ENCODE measurements around the gene LHPP.

LHPP gene

GRCh38 chr10:124630551-124630950 lies 168.9 kb downstream of the LHPP start:
- DNase-seq: no peak

GRCh38 chr10:124632064-124632531 lies 170.5 kb downstream of the LHPP start:
- no peak for DNase-seq

- no peak for DNase-seq
These were observed 170.9 kb downstream of the LHPP start for GRCh38 chr10:124632566-124632965.

GRCh38 chr10:124636271-124636995 lies 174.8 kb downstream of the LHPP start:
- no peak for DNase-seq

- DNase-seq: no peak
These were observed 175.6 kb downstream of the LHPP start for GRCh38 chr10:124637091-124637700.

GRCh38 chr10:124637746-124638145 lies 176.1 kb downstream of the LHPP start:
- no peak for DNase-seq

- DNase-seq: no peak
These were observed 177.6 kb downstream of the LHPP start for GRCh38 chr10:124639206-124639605.

GRCh38 chr10:124639646-124640045 lies 178.0 kb downstream of the LHPP start:
- DNase-seq: no peak

- no peak for DNase-seq
These were observed 178.4 kb downstream of the LHPP start for GRCh38 chr10:124640056-124640455.

- no peak for DNase-seq
These were observed 179.1 kb downstream of the LHPP start for GRCh38 chr10:124640538-124641231.

GRCh38 chr10:124641282-124642087 lies 179.9 kb downstream of the LHPP start:
- no peak for DNase-seq

- no peak for DNase-seq
These were observed 180.6 kb downstream of the LHPP start for GRCh38 chr10:124642088-124642710.

- DNase-seq: no peak
These were observed 181.8 kb downstream of the LHPP start for GRCh38 chr10:124643330-124644009.

- no peak for DNase-seq
These were observed 182.6 kb downstream of the LHPP start for GRCh38 chr10:124644236-124644635.

- no peak for DNase-seq
These were observed 183.3 kb downstream of the LHPP start for GRCh38 chr10:124644771-124645415.

- no peak for DNase-seq
These were observed 184.0 kb downstream of the LHPP start for GRCh38 chr10:124645467-124646095.

- no peak for DNase-seq
These were observed 185.1 kb downstream of the LHPP start for GRCh38 chr10:124646483-124647352.

- no peak for DNase-seq
These were observed 186.0 kb downstream of the LHPP start for GRCh38 chr10:124647421-124648130.

GRCh38 chr10:124648131-124648475 lies 186.5 kb downstream of the LHPP start:
- DNase-seq: no peak
